Ramos (cell line): ENCODE data around the gene MS4A4E.
"Not testable (repeated sequence)": the region's sequence is repeated elsewhere in the genome, so short reads cannot be mapped to it uniquely, and the experiment has no call there.

Experiments used
- in situ Hi-C: fragments of 300-500 bp; cut with MboI; formaldehyde crosslinking; loops from one replicate; pipeline ENCODE4 v1.14.3; 2022; ENCODE audit warnings: low sequenced_read_pairs; ENCODE audit not compliant: unreplicated experiment

The MS4A4E gene

GRCh38 chr11:60242740-60243239 lies at the start of gene MS4A4E:
Gene MS4A4E, minus strand, starts transcription at chr11:60243137. Its CDS starts 13,082 bp downstream, at chr11:60230055.
- in situ Hi-C loops = no loop called here

- in situ Hi-C loops = no loop called here
Measured at GRCh38 chr11:60292145-60292544, 49.2 kb upstream of the MS4A4E start.

GRCh38 chr11:60288531-60288930 lies 45.6 kb upstream of the MS4A4E start:
- in situ Hi-C loops = no loop called here

- in situ Hi-C loops = not testable (repeated sequence)
Measured at GRCh38 chr11:60285411-60286126, 42.6 kb upstream of the MS4A4E start.

GRCh38 chr11:60282286-60282685 lies 39.3 kb upstream of the MS4A4E start:
- in situ Hi-C loops = no loop called here

GRCh38 chr11:60281485-60281884 lies 38.5 kb upstream of the MS4A4E start:
- in situ Hi-C loops = no loop called here

GRCh38 chr11:60280412-60280811 lies 37.5 kb upstream of the MS4A4E start, which contains the start of gene MS4A4A:
Gene MS4A4A, plus strand, starts transcription at chr11:60280666. Its CDS starts 10 bp downstream, at chr11:60280676.
- in situ Hi-C loops = no loop called here

GRCh38 chr11:60274416-60274815 lies 31.5 kb upstream of the MS4A4E start:
- in situ Hi-C loops = no loop called here

- in situ Hi-C loops = no loop called here
Measured at GRCh38 chr11:60265373-60266214, 22.7 kb upstream of the MS4A4E start.

GRCh38 chr11:60264644-60265043 lies 21.7 kb upstream of the MS4A4E start:
- in situ Hi-C loops = no loop called here

- in situ Hi-C loops = no loop called here
Measured at GRCh38 chr11:60263402-60263801, 20.5 kb upstream of the MS4A4E start.

GRCh38 chr11:60261014-60261413 lies 18.1 kb upstream of the MS4A4E start:
- in situ Hi-C loops = no loop called here

- in situ Hi-C loops = no loop called here
Measured at GRCh38 chr11:60257956-60258722, 15.2 kb upstream of the MS4A4E start.

GRCh38 chr11:60252213-60253108 lies 9.5 kb upstream of the MS4A4E start:
- in situ Hi-C loops = no loop called here

GRCh38 chr11:60251485-60252212 lies 8.7 kb upstream of the MS4A4E start:
- in situ Hi-C loops = no loop called here

GRCh38 chr11:60241786-60242185 lies 1.2 kb downstream of the MS4A4E start:
- in situ Hi-C loops = no loop called here

- in situ Hi-C loops = no loop called here
Measured at GRCh38 chr11:60240662-60241061, 2.3 kb downstream of the MS4A4E start.

- in situ Hi-C loops = no loop called here
Measured at GRCh38 chr11:60235321-60235720, 7.6 kb downstream of the MS4A4E start.

- in situ Hi-C loops = no loop called here
Measured at GRCh38 chr11:60230681-60231080, 12.3 kb downstream of the MS4A4E start.
